GM18526 (cell line): ENCODE measurements around the gene TAC1.

ENCODE experiments used
- POLR2A ChIP-seq: IDR thresholded peaks from 3 replicates; pipeline ENCODE4 v1.6.1; 2011; ENCODE audit not compliant: insufficient read length; ENCODE audit errors: extremely low read depth

The TAC1 gene, protein sequence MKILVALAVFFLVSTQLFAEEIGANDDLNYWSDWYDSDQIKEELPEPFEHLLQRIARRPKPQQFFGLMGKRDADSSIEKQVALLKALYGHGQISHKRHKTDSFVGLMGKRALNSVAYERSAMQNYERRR

DNA sequence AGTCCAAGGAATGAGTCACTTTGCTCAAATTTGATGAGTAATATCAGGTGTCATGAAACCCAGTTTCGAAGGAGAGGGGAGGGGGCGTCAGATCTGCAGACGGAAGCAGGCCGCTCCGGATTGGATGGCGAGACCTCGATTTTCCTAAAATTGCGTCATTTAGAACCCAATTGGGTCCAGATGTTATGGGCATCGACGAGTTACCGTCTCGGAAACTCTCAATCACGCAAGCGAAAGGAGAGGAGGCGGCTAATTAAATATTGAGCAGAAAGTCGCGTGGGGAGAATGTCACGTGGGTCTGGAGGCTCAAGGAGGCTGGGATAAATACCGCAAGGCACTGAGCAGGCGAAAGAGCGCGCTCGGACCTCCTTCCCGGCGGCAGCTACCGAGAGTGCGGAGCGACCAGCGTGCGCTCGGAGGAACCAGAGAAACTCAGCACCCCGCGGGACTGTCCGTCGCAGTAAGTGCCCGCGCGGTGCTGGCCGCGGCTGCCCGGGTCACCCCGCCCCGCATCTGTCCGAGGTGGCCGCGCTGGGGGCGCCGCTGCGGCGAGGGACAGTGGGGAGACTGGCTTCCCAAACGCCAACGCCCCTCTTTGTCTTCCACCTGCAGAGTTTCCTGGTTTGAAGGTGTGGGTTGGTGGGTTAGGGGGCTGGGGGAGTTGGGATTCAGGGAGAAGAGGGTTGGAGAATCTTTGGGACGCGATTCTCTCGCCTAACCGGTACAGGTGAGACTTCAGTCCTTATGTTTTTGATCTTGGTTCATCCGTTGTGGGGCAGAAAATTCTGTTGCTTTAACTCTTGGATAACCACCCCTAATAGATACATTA is at the start of gene TAC1:
TAC1 (plus strand) TSS at position 351 of the 829 bp plus-strand sequence. CDS start 527 bp downstream, outside the sequence.
- TF ChIP-seq POLR2A, result no peak

DNA sequence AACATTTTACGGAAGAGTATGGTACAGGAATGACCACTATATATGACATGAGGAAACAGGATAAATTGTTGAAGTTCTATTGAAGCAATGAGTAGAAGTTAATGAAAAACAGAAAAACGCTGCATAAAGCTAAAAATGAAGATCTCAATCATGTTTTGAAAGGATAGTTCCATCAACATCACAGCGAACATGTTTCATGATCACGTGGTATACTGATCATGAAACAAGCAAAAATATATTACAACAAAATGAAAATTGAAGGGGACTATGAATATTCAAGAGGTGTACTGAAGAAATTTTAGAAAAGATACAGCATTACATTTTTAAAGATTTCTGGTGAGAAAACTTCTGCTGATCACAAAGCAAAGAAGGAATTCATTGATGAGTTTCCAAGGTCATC is 45.9 kb upstream of the TAC1 start:
- TF ChIP-seq POLR2A, result no peak

DNA sequence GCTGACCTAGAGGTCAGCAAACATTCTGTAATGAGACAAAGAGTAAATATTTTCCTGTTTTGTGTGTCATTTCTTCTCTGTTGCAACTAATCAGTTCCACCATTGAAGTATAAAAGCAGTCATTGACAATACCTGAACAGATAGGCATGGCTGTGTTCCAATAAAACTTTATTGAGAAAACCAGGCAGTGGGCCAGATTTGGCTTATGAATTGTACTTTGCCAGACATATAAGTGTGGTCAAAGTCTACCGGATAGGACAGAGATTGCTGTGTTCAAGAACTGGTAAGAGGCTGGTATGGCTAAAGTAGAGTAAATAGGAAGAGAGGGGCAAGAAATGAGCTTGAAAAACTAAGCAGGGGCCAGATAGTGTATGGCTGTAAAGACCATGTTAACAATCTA is 38.3 kb upstream of the TAC1 start:
- TF ChIP-seq POLR2A, result no peak

DNA sequence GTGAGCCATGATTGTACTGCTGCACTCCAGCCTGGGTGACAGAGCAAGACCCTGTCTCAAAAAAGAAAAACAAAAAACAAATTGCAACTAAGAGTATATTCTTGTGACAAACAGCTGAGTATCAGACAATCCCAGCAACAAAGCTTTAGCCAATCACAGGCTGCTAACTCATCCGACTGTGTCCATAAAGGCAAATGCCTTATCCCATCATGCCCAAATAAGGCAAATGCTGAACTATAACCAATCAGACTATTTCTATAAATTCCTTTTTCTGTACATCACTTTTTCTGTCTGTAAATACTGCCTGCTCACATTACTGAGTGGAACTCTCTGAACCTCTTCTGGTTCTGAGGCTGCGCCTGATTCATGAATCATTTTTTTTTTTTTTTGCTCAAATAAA is 37.5 kb upstream of the TAC1 start:
- TF ChIP-seq POLR2A, result no peak

DNA sequence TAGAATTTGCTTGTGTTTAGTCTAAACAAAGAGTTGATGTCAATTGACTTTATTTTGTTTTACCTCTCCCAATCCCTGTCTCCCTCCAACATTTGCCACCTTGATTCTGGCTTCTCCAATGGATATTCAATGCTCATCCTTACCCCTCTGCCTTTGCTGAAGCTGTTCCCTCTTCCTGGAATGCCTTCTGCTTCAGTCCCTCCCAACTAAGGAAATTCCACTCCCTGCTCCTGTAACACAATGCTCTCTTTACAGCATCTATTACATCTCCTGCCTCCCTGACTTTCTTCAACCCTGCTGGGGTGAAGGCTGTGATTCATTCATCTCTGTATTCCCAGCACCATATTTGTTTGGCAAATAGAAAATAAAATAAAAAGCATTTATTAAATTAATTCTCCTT is 34.5 kb upstream of the TAC1 start:
- no peak for TF ChIP-seq POLR2A

DNA sequence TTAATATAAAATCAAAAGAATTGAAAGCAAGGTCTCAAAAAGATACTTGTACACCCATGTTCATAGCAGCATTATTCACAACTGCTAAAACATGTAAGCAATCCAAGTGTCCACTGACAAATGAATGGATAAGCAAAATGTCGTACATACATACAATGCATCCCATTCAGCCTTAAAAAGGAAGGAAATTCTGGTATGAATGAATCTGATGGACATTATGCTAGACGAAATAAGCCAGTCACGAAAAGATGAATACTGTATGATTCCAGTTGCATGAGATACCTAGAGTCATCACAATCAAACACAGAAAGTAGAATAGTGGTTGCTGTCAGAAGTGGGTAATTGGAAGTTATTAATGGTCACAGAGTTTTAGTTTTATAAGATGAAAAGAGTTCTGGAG is 9.5 kb upstream of the TAC1 start:
- TF ChIP-seq POLR2A, result no peak

DNA sequence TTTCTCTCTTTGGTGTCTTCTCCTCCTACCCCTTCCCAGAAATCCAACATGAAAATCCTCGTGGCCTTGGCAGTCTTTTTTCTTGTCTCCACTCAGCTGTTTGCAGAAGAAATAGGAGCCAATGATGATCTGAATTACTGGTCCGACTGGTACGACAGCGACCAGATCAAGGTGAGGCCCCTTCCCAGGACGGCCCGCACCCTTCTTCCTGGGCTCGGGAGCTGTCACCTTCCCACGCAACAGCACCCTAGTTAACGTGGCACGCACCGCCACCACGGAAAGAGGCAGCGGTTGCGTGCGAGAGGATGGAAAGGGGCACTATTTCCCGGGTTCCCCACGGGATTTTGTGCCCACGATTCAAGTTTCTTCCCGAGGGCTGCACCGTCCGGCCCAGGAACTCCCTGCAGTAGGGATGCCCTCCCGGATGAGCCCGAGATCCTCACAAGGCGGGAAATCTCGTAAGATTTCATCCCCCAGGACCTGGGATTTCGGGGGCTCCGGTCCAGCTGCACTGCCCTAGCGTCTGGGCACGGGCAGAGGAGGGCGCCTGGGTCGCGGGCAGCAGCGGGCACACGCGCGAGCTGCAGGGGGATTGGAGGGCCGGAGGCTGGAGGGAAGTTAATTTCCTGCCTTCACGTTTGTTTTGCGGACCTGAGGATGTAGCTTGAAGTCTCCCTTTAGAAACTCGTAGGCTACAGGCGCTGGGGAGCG is 834 bp downstream of the TAC1 start:
- no peak for TF ChIP-seq POLR2A

DNA sequence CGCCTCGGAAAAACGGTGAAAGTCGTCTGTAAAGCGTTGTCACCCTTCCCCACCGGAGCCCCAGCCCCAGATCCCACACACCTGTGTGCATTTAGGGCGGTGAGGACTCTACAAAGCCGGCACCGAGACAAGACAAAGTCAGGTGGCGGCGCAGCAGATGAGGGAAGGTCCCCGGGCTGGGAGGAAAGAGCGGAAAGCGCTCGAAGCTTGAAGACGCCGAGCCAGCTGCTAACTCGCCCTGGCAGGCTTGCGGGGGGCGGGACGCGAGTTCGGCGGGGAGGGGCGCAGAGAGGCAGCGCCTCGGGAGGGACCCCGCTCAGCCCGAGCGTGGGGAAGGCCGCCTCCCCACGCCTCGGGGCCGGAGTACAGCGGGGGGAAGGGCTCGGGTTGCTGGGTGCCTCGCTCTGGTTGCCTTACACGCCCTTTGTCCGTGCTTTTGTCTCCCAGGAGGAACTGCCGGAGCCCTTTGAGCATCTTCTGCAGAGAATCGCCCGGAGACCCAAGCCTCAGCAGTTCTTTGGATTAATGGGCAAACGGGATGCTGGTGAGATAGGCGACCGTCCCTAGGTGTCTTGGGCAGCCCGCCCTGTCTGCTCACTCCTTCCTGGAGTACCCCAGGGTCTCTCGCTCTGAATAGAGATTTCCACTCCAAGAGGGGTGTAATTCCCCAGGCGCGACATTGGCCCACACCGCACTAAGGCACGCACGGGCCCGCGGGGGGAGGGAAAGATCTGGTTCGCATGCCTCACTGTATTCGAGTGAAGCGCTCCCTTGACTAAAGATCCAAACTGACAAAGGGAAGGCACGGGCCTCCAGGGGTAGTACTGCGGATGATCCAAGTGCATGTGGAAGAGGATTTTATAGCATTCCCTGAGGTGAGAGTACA is 1.6 kb downstream of the TAC1 start:
- TF ChIP-seq POLR2A, result no peak

DNA sequence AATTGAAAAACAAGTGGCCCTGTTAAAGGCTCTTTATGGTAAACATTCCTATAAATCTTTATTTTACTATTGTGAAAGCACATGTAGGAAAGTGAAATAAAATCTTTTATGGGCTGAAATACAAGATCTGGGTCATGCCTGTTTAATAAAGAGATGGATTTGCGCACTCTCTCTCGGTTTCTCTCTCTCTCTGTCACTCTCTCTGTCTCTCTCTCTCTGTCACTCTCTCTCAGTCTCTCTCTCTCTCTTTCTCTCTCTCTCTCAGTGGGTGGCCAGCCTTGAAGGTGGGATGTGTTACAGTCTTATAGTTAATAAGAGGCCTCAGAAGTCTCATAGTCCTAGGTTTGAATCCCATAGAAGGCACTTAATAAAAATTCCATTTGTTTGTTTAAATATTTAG is 2.4 kb downstream of the TAC1 start:
- TF ChIP-seq POLR2A, result no peak

DNA sequence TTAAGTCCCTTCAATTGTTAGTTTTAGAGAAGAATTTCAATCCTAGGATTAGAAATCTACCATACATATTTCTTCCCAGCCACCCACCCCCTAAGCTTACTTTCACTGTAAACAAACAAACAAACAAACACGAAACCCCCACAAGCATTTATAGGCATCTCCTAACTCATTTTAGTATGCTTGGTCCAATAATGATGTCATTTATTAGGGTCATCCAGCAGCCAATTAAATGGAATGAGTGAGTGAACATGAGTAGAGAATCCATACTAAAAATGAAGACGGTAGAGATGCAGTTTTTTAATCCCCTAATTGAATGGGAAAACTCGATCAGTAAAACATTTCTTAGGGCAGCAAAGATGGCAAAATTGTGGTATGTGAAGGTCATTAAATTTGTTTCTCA is 3.2 kb downstream of the TAC1 start:
- TF ChIP-seq POLR2A, result no peak

DNA sequence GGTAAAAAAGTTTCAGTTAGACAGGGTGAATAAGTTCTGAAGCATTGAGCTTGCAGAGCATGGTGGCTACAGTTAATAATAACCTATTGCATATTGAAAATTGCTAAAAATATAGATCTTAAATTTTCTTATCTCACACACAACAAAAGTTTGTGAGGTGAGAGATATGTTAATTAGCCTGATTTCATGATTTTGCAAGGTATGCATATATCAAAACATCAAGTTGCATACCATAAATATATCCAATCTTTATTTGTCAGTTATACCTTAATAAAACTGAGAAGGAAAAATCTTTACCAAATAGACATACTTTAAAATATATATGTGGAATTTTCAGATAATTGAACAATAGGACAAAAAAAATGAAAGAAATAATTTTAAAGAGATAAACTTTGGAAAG is 16.6 kb downstream of the TAC1 start:
- TF ChIP-seq POLR2A, result no peak

DNA sequence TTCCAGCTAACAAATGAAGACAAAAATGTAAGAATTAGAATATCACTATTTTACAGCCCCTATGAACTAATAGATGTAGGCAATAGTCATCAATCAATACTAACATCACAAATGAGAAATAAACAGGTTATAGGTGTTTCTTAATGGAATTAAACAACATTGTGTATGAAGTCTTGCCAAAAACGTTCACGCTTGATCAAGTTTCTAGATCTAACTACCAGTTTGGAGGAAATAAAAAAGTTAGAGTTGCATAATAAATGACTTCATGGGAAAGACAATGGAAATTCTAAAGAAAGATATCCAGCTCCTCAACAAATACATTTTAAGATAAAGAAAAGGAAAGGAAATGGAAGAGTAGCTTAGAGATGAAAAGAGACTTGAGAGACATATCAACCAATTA is 19.7 kb downstream of the TAC1 start:
- TF ChIP-seq POLR2A, result no peak

DNA sequence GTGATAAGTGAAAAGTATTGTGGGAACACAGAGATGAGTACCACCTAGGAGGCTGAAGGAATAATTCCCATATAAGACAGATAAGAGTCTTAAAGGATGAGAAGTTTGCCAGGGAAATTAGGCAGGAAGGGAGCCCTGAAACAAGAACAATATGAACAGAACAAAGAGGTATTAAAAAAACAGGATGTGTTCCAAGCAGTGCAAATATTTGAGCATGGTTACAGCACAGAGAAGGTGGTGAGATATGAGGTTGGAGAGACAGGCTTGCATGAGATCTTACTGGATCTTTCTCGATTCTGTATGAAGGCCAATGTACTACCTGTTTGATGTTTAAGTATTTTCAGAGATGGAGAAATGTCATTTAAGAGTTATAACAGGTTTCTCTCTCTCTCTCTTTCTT is 20.3 kb downstream of the TAC1 start:
- no peak for TF ChIP-seq POLR2A

DNA sequence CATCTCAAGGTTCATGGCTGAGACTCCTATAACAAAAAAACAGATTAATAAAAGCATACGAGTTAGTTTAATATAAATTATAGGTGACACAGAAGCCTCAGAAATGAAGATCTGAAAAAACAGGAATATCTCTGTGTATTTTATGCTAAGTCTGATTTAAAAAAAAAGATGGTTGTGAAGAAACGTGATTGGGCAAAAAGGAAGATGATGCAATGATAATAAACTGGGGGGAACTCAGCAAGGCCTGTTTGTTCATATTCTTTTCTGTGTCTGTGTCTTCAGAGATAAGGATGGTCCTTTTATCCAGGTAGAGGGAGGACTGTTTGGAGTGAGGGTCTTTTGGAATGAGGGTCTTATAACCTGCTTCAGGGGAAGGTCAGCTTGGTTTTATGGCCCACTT is 25.9 kb downstream of the TAC1 start:
- no peak for TF ChIP-seq POLR2A

DNA sequence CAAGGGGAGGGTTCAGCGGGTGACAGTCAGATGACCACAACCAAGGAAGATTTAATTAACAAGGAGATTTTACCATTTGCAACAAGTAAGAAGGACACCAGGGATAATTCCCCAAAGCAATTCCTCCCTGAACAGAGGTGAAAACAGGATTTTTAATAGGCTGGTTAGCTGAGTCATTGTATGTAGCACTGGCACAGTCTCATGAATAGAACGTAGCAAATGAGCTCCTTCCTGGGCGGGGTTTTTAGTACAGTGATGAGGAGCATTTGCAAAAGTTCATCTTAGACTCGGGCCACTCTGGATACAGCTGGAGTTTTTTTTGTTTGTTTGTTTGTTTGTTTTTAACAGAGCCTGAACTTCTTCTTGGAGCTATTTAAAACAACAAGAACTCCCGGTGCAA is 39.0 kb downstream of the TAC1 start:
- TF ChIP-seq POLR2A, result no peak
